HG03457 (cell line): ENCODE data around the gene RSAD2.
"Not testable (repeated sequence)": the region's sequence is repeated elsewhere in the genome, so short reads cannot be mapped to it uniquely, and the experiment has no call there.

ENCODE experiments used
- ATAC-seq: cut with Tn5 transposase; IDR thresholded peaks from one replicate; pipeline ENCODE4 v1.9.1; 2021; ENCODE audit warnings: moderate number of reproducible peaks; ENCODE audit not compliant: unreplicated experiment

The RSAD2 gene

GRCh38 chr2:6902581-6902980, 25.0 kb downstream of the RSAD2 start:
- ATAC-seq = not testable (repeated sequence)

GRCh38 chr2:6905668-6906067, 28.1 kb downstream of the RSAD2 start:
- no peak for ATAC-seq

GRCh38 chr2:6906165-6906741, 28.7 kb downstream of the RSAD2 start:
- no peak for ATAC-seq

GRCh38 chr2:6908291-6908690, 30.7 kb downstream of the RSAD2 start:
- ATAC-seq = no peak

GRCh38 chr2:6909431-6910385, 32.1 kb downstream of the RSAD2 start:
- ATAC-seq = peak; percentile 94

GRCh38 chr2:6911721-6912120, 34.1 kb downstream of the RSAD2 start:
- ATAC-seq = no peak

- no peak for ATAC-seq
Measured at GRCh38 chr2:6913415-6914157, 36.0 kb downstream of the RSAD2 start.

GRCh38 chr2:6914828-6915227, 37.3 kb downstream of the RSAD2 start:
- ATAC-seq = no peak

- no peak for ATAC-seq
Measured at GRCh38 chr2:6915399-6915798, 37.8 kb downstream of the RSAD2 start.

- ATAC-seq = no peak
Measured at GRCh38 chr2:6916224-6916623, 38.6 kb downstream of the RSAD2 start.

- ATAC-seq = no peak
Measured at GRCh38 chr2:6916736-6917070, 39.1 kb downstream of the RSAD2 start.

- peak; percentile 71 for ATAC-seq
Measured at GRCh38 chr2:6917071-6917760, 39.6 kb downstream of the RSAD2 start, which contains the start of gene RNF144A. TSS of gene RNF144A (plus strand) at chr2:6917412. CDS start at chr2:6996927, 79,515 bp downstream.

- peak; percentile 22 for ATAC-seq
Measured at GRCh38 chr2:6917761-6918421, 40.3 kb downstream of the RSAD2 start.

- no peak for ATAC-seq
Measured at GRCh38 chr2:6919901-6920742, 42.5 kb downstream of the RSAD2 start.

- ATAC-seq = no peak
Measured at GRCh38 chr2:6920743-6921064, 43.1 kb downstream of the RSAD2 start.

- ATAC-seq = no peak
Measured at GRCh38 chr2:6921321-6921922, 43.8 kb downstream of the RSAD2 start.

GRCh38 chr2:6922201-6922656, 44.7 kb downstream of the RSAD2 start:
- no peak for ATAC-seq

- no peak for ATAC-seq
Measured at GRCh38 chr2:6923319-6923718, 45.7 kb downstream of the RSAD2 start.
